ENCODE results near the gene AFAP1L2.

The AFAP1L2 gene

GRCh38 chr10:114328874-114329273 is 75.4 kb downstream of the AFAP1L2 start:
- DNase-seq (ENCODE audit: low read depth), result no peak
- H3K4me3 ChIP-seq (ENCODE audit: low read depth, low read length), result no peak overlapping the region
- in situ Hi-C loops (cut with HindIII; ENCODE audit: low sequenced_read_pairs), result no loop called here
- TF ChIP-seq, protein P1, sequence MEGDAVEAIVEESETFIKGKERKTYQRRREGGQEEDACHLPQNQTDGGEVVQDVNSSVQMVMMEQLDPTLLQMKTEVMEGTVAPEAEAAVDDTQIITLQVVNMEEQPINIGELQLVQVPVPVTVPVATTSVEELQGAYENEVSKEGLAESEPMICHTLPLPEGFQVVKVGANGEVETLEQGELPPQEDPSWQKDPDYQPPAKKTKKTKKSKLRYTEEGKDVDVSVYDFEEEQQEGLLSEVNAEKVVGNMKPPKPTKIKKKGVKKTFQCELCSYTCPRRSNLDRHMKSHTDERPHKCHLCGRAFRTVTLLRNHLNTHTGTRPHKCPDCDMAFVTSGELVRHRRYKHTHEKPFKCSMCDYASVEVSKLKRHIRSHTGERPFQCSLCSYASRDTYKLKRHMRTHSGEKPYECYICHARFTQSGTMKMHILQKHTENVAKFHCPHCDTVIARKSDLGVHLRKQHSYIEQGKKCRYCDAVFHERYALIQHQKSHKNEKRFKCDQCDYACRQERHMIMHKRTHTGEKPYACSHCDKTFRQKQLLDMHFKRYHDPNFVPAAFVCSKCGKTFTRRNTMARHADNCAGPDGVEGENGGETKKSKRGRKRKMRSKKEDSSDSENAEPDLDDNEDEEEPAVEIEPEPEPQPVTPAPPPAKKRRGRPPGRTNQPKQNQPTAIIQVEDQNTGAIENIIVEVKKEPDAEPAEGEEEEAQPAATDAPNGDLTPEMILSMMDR (IDR thresholded peaks at IDR 0.05; ENCODE audit: low read depth, low read length, missing control alignments), result no peak

DNA sequence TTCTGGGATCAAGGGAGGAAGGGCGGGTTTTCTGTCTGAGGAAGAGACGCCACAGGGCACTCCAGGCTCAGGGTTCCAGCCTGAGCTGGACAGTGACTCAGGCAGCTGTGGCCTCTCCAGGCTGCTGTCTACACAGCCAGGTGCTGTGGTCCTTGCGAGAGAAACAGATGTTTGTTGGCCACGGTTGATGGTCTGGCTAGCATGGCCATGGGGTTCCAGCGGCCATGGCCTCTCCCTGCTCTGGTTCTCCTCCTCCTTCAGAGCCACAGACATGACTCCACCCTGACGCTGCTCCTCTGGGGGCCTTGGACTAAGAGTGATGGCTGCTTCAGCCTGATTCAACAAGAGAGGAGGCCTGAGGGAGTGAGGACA is 75.9 kb downstream of the AFAP1L2 start:
- TF ChIP-seq, protein P1 (IDR thresholded peaks at IDR 0.05; ENCODE audit: low read depth, low read length, missing control alignments), result no peak
- no peak overlapping the region for H3K4me3 ChIP-seq (ENCODE audit: low read depth, low read length)
- no peak for DNase-seq (ENCODE audit: low read depth)
- in situ Hi-C loops (cut with HindIII; ENCODE audit: low sequenced_read_pairs), result no loop called here

DNA sequence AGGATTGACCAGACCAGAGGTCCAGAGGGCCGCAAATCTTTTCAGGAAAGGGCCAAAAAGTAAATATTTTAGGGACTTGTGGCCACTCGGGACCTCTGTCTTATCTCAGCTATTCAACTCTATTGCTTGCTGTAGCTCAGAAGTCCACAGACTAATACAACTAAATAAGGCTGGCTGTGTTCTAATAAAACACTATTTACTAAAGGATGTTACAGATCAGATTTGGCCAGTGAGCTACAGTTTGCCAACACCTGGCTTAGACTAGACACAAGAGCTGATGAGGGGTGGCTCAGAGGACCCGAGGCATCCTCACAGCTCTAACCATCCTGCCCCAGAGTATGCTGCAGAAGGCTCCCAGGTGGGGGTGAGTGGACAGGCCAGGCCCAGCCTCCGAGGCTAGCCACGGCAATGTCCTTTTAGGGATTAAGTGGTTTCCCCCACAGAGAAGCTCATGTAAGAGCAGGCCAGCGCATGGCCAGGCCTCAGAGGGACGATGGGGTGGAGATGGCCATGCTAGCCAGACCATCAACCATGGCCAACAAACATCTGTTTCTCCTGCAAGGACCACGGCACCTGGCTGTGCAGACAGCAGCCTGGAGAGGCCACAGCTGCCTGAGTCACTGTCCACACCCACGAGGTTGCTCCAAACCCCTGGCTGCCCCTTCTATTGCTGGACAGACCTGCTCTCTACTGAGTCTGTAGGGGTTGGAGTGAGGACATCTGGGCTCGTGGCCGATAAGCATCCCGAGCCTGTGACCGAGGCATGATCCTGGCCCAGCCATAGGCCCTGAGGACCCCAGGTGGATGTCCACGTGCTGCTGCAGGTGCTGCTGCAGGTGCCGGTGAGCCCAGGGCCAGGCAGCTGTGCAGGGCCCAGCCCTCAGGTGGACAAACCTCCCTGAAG is 76.5 kb downstream of the AFAP1L2 start:
- H3K4me3 ChIP-seq (ENCODE audit: low read depth, low read length), result no peak overlapping the region
- TF ChIP-seq, protein P1 (IDR thresholded peaks at IDR 0.05; ENCODE audit: low read depth, low read length, missing control alignments), result no peak
- DNase-seq (ENCODE audit: low read depth), result no peak
- in situ Hi-C loops (cut with HindIII; ENCODE audit: low sequenced_read_pairs), result no loop called here

- no peak for DNase-seq (ENCODE audit: low read depth)
- H3K4me3 ChIP-seq (ENCODE audit: low read depth, low read length), result no peak overlapping the region
- TF ChIP-seq, protein P1 (IDR thresholded peaks at IDR 0.05; ENCODE audit: low read depth, low read length, missing control alignments), result no peak
- in situ Hi-C loops (cut with HindIII; ENCODE audit: low sequenced_read_pairs), result no loop called here
Observed at GRCh38 chr10:114326795-114327194, 77.5 kb downstream of the AFAP1L2 start.

DNA sequence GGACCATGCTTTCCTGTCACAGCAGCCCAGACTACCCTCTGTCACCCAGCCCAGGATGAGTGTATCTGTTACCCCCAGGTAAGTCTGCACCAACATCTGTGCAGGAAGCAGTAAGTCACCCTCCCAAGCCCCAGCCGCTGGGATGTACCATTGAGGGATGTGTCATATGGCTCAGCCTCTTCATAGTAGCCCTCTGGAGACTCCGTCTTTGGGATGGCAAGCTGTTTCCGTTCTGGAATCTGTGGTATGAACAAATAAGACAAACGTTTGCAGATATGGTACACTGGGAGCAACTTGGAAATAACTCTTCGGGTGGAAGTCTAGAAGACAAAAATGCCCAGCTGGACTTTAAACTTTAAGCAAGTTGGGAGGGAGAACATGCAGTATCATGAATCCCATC is 81.3 kb downstream of the AFAP1L2 start:
- TF ChIP-seq, protein P1 (IDR thresholded peaks at IDR 0.05; ENCODE audit: low read depth, low read length, missing control alignments), result no peak
- DNase-seq (ENCODE audit: low read depth), result no peak
- in situ Hi-C loops (cut with HindIII; ENCODE audit: low sequenced_read_pairs), result no loop called here
- no peak overlapping the region for H3K4me3 ChIP-seq (ENCODE audit: low read depth, low read length)

DNA sequence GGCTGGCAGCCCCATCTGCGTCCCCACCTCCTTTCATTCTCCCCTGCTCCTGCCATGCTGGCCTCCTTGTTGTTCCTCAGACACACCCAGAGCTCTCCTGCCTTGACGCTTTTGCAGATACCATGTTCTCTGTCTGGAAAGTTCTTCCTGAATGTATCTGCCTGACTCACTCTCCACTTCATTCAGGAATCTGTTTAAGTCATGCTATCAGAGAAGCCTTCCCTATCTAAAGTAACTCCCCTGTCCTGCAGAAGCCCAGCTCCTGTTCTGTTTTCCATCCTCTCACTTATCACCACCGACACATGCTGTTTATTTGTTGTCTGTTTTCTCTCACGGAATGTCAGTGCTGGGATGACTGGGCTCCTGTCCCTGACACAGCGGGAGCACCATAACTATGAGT is 82.0 kb downstream of the AFAP1L2 start:
- in situ Hi-C loops (cut with HindIII; ENCODE audit: low sequenced_read_pairs), result no loop called here
- TF ChIP-seq, protein P1 (IDR thresholded peaks at IDR 0.05; ENCODE audit: low read depth, low read length, missing control alignments), result no peak
- H3K4me3 ChIP-seq (ENCODE audit: low read depth, low read length), result no peak overlapping the region
- DNase-seq (ENCODE audit: low read depth), result no peak
